CD4-positive, alpha-beta T cell (primary cell): ENCODE results near the gene SECISBP2L. TPM values are rescaled to one million over a fixed set of nuclear protein-coding genes. Genes with fewer than 3 reads are reported as not detected.

Experiments
- ATAC-seq: fragments of 200-7000 bp; cut with Tn5 transposase; one replicate; pipeline ENCODE4 v1.10.0; 2022; ENCODE audit warnings: mild to moderate bottlenecking; ENCODE audit not compliant: poor library complexity
- CTCF ChIA-PET: fragments of 350-600 bp; sonication (Branson Sonifier 250); formaldehyde crosslinking; loops from one replicate; lab custom pipeline; 2021; ENCODE audit warnings: antibody characterized with exemption, inconsistent platforms; lab: Charles Lee
- POLR2A ChIA-PET: fragments of 350-600 bp; sonication (Branson Sonifier 250); formaldehyde crosslinking; loops from one replicate; lab custom pipeline; 2021; ENCODE audit warnings: antibody characterized with exemption, inconsistent platforms; lab: Charles Lee
- DNase-seq, 14 experiments: peaks; one replicate each; pipeline ENCODE4 v3.0.0-alpha.2; 2013 to 2020; ENCODE audit warnings: mixed read lengths in 2 of 14
- H3K27ac ChIP-seq, 2 donors: one replicate each; pipeline versions ENCODE4 v1.5.1 to v1.7.0; 2013; ENCODE audit warnings: low read length in 2 of 2, low read depth in 1 of 2, mild to moderate bottlenecking in 1 of 2
- H3K27me3 ChIP-seq, 2 experiments: 1 replicate in 1 of 2; 2 replicates in 1 of 2; pipeline versions ENCODE4 v1.6.1 to v1.7.0; 2013; ENCODE audit warnings: low read length in 2 of 2, control low read depth in 1 of 2, mild to moderate bottlenecking in 1 of 2, moderate library complexity in 1 of 2; ENCODE audit not compliant: insufficient read depth in 2 of 2, control insufficient read depth in 1 of 2
- H3K36me3 ChIP-seq: one replicate; pipeline ENCODE4 v1.6.1; 2013; ENCODE audit warnings: low read length, control low read depth; ENCODE audit not compliant: insufficient read depth
- H3K4me1 ChIP-seq: one replicate; pipeline ENCODE4 v1.6.1; 2013; ENCODE audit warnings: low read length, control low read depth; ENCODE audit not compliant: insufficient read depth
- H3K4me3 ChIP-seq: one replicate; pipeline ENCODE4 v1.5.1; 2013; ENCODE audit warnings: mild to moderate bottlenecking, low read length, moderate library complexity
- H3K9me3 ChIP-seq, 2 experiments: 1 replicate in 1 of 2; 2 replicates in 1 of 2; pipeline versions ENCODE4 v1.6.1 to v1.7.0; 2013; ENCODE audit warnings: low read length in 2 of 2, mild to moderate bottlenecking in 2 of 2, control low read depth in 1 of 2, moderate library complexity in 1 of 2; ENCODE audit not compliant: control insufficient read depth in 1 of 2, insufficient read depth in 1 of 2
- H3K27ac Mint-ChIP-seq: one replicate; pipeline ENCODE4 v1.8.0; 2020; ENCODE audit warnings: mixed read lengths
- H3K27me3 Mint-ChIP-seq: one replicate; pipeline ENCODE4 v1.8.0; 2021; ENCODE audit warnings: mixed read lengths
- H3K36me3 Mint-ChIP-seq: one replicate; pipeline ENCODE4 v1.8.0; 2021; ENCODE audit warnings: low read depth, mixed read lengths
- H3K4me1 Mint-ChIP-seq: one replicate; pipeline ENCODE4 v1.8.0; 2021; ENCODE audit warnings: low read depth, mixed read lengths
- H3K4me3 Mint-ChIP-seq: one replicate; pipeline ENCODE4 v1.8.0; 2020; ENCODE audit warnings: mild to moderate bottlenecking, mixed read lengths
- H3K9me3 Mint-ChIP-seq: one replicate; pipeline ENCODE4 v1.8.0; 2020; ENCODE audit warnings: mixed read lengths
- CTCF ChIP-seq: fragments of 200-600 bp; IDR thresholded peaks from one replicate; pipeline ENCODE4 v1.8.0; 2022; ENCODE audit warnings: antibody characterized with exemption, mild to moderate bottlenecking
- intact Hi-C, 2 experiments: fragments of 100-400 bp; cut with DNase I in 1 of 2; cut with micrococcal nuclease in 1 of 2; formaldehyde crosslinking; loops; one replicate each; pipeline versions ENCODE4 v1.15.1 to v1.9.0; 2023 to 2025; cut with DNase I, micrococcal nuclease
- total RNA-seq, 174 experiments: library from RNA in 2 of 174; stranded (reverse) in 2 of 174; gene quantifications; one replicate each; pipeline ENCODE4 v1.2.3 and lab custom pipeline; 2021 to 2026

SECISBP2L gene
- total RNA-seq, 2 experiments from 2014 or later: 55.9 to 56.0 TPM

DNA sequence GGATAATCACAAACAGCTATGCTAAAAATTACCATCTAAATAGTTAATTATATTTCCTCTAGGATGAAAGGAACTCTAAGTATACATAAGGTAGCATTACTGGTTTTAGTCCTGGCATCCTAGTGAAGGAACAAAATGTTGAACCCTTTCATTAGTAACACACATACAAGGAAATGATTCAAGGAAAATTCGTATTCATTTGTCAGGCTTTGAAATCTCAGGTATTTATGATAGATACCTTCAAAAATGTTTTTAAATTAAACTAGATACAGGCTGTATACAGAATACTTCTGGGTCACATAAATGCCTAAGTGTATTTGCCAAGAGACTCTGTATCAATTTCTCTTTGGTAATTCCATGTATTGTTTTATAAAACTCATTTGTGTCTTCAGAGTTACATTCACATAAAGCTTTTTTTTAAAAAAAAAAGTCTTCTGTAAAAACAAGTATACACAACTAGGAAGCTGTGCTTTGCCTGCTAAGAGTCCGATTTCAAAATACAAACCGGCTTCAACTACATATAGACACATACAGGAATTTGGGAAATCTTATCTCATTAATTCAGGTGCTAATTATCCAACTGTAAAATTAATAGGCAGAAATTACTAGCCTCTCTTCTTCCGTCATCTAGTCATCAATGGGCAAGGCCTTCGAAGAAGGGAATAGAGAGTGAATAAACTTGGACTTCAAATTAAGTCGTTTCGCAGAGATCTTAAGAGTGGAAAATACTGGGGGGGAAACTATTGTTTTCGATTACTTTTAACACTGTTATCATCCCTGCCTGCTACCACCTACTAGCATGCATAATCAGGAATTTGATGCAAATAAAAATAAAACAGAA is 1.3 kb downstream of the SECISBP2L start:
- no peak for TF ChIP-seq CTCF
- DNase-seq: no peak
- no peak for ATAC-seq
- CTCF ChIA-PET: interaction anchor here (1.8 to 2.0 kb wide), 3 partner anchors 97 to 110 kb away, joined by 4 to 7 read pairs (median 4); partner anchors contain the start of gene COPS2
- Histone ChIP-seq H3K4me3 (peak overlapping the region; percentile 66), H3K27ac (no peak overlapping the region), H3K27me3 (no peaks in the 10 kb centered on the region), H3K36me3 (no peaks in the 10 kb centered on the region), H3K9me3 (no peaks in the 10 kb centered on the region), H3K4me1 (peaks cover 11% of the 10 kb centered on the region)
- H3K27me3 Mint-ChIP-seq: no peaks in the 10 kb centered on the region
- peaks cover 50% of the 10 kb centered on the region for H3K4me1 Mint-ChIP-seq
- H3K36me3 Mint-ChIP-seq: peaks cover 26% of the 10 kb centered on the region
- H3K4me3 Mint-ChIP-seq: peak overlapping the region; percentile 98
- H3K9me3 Mint-ChIP-seq: no peaks in the 10 kb centered on the region
- H3K27ac Mint-ChIP-seq: peak overlapping the region; percentile 92
- POLR2A ChIA-PET: interaction anchor here (1.4 to 2.7 kb wide), 5 partner anchors 9 to 167 kb away, joined by 6 to 23 read pairs (median 6); partner anchors contain the start of genes COPS2, EID1 and GALK2
- intact Hi-C loops: loop anchor here (5.0 to 10.0 kb wide), 7 partner anchors 80 to 1640 kb away; partner anchors contain the start of genes EID1 (in 2 of the 2), CEP152 (in 1 of the 2), GABPB1 (in 1 of the 2) and TRPM7 (in 1 of the 2)

GRCh38 chr15:49044002-49044401 is 2.2 kb downstream of the SECISBP2L start:
- Mint-ChIP-seq H3K27ac (no peak overlapping the region), H3K4me3 (peak overlapping the region; percentile 98), H3K36me3 (peaks cover 29% of the 10 kb centered on the region), H3K27me3 (no peaks in the 10 kb centered on the region), H3K4me1 (peaks cover 59% of the 10 kb centered on the region), H3K9me3 (no peaks in the 10 kb centered on the region)
- Histone ChIP-seq H3K27ac (no peak overlapping the region), H3K4me3 (no peak overlapping the region), H3K9me3 (no peaks in the 10 kb centered on the region), H3K36me3 (no peaks in the 10 kb centered on the region), H3K4me1 (peaks cover 14% of the 10 kb centered on the region), H3K27me3 (no peaks in the 10 kb centered on the region)
- no peak for TF ChIP-seq CTCF
- intact Hi-C loops: loop anchor here (10.0 kb wide), 4 partner anchors 81 to 1641 kb away; partner anchors contain the start of genes GABPB1 (in 1 of the 2), TRPM7 (in 1 of the 2) and USP8 (in 1 of the 2)
- ATAC-seq (no peak), DNase-seq (no peak)
- ChIA-PET CTCF (interaction anchor here (0.7 kb wide), 1 partner anchor 729 kb away, joined by 3 read pairs; no protein-coding TSS in a partner anchor), POLR2A (no interaction called here)

DNA sequence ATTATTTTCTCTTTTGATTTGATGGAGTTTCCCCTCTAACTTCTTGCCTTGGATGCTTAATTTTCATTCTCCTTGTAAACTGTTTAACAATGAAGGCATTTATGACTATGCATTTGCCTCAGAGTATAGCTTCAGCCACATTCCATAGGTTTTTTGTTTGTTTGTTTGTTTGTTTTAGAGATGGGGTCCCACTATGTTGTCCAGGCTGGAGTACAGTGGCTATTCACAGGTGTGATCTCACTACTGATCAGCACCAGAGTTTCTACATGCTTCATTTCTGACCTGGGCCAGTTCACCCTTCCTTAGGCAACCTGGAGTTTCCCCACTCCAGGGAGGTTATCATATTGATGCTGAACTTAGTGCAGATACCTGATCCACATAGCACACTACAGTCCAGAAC is 4.1 kb downstream of the SECISBP2L start:
- H3K4me1 Mint-ChIP-seq: peaks cover 76% of the 10 kb centered on the region
- intact Hi-C loops: loop anchor here (10.0 kb wide), 4 partner anchors 83 to 1643 kb away; partner anchors contain the start of genes GABPB1 (in 1 of the 2), TRPM7 (in 1 of the 2) and USP8 (in 1 of the 2)
- CTCF ChIA-PET: no interaction called here
- POLR2A ChIA-PET: no interaction called here
- H3K4me3 Mint-ChIP-seq: peak overlapping the region; percentile 45
- H3K27me3 Mint-ChIP-seq: no peaks in the 10 kb centered on the region
- no peaks in the 10 kb centered on the region for H3K9me3 Mint-ChIP-seq
- no peak for TF ChIP-seq CTCF
- Histone ChIP-seq H3K9me3 (no peaks in the 10 kb centered on the region), H3K4me3 (no peak overlapping the region), H3K36me3 (no peaks in the 10 kb centered on the region), H3K27ac (no peak overlapping the region), H3K4me1 (peaks cover 14% of the 10 kb centered on the region), H3K27me3 (no peaks in the 10 kb centered on the region)
- DNase-seq: no peak
- H3K36me3 Mint-ChIP-seq: peaks cover 29% of the 10 kb centered on the region
- no peak for ATAC-seq
- H3K27ac Mint-ChIP-seq: no peak overlapping the region
